CD4-positive, alpha-beta T cell treated with Interleukin-1 beta for 1 hour (primary cell): Measurements from ENCODE around the gene CD3E.
"Not testable (repeated sequence)": the region's sequence is repeated elsewhere in the genome, so short reads cannot be mapped to it uniquely, and the experiment has no call there.

ENCODE experiments used
- DNase-seq, 2 donors: peaks; one replicate each; pipeline ENCODE4 v3.0.0-alpha.2; 2020 to 2022

The CD3E gene

GRCh38 chr11:118291477-118292135 lies 12.9 kb upstream of the CD3E start:
- no peak for DNase-seq

GRCh38 chr11:118294053-118294452 lies 10.5 kb upstream of the CD3E start:
- DNase-seq, result no peak

- DNase-seq, result no peak
These were observed 9.3 kb upstream of the CD3E start for GRCh38 chr11:118295199-118295598.

- DNase-seq, result peak; percentile 44 to 70
These were observed 8.6 kb upstream of the CD3E start for GRCh38 chr11:118295815-118296454.

- DNase-seq, result no peak
These were observed 2.8 kb upstream of the CD3E start for GRCh38 chr11:118301600-118302195.

- no peak for DNase-seq
These were observed 333 bp upstream of the CD3E start for GRCh38 chr11:118304227-118304567.

- peak; percentile 55 to 71 for DNase-seq
These were observed 1.2 kb downstream of the CD3E start for GRCh38 chr11:118305726-118306125.

- no peak for DNase-seq
These were observed 2.0 kb downstream of the CD3E start for GRCh38 chr11:118306556-118306955.

- DNase-seq, result not testable (repeated sequence)
These were observed 4.5 kb downstream of the CD3E start for GRCh38 chr11:118308995-118309528.

- DNase-seq, result no peak
These were observed 5.7 kb downstream of the CD3E start for GRCh38 chr11:118310271-118310670.

- DNase-seq, result no peak
These were observed 6.4 kb downstream of the CD3E start for GRCh38 chr11:118310781-118311485.

- DNase-seq, result no peak
These were observed 7.0 kb downstream of the CD3E start for GRCh38 chr11:118311518-118311917.

GRCh38 chr11:118312328-118312727 lies 7.8 kb downstream of the CD3E start:
- DNase-seq, result no peak

- DNase-seq, result no peak
These were observed 8.7 kb downstream of the CD3E start for GRCh38 chr11:118313242-118313641.

GRCh38 chr11:118314988-118315411 lies 10.5 kb downstream of the CD3E start:
- DNase-seq, result no peak

GRCh38 chr11:118318124-118318523 lies 13.6 kb downstream of the CD3E start:
- DNase-seq, result no peak

GRCh38 chr11:118318581-118319336 lies 14.2 kb downstream of the CD3E start:
- no peak for DNase-seq

- DNase-seq, result no peak
These were observed 14.8 kb downstream of the CD3E start for GRCh38 chr11:118319337-118319707.

GRCh38 chr11:118320515-118320914 lies 16.0 kb downstream of the CD3E start:
- DNase-seq, result no peak

- no peak for DNase-seq
These were observed 17.0 kb downstream of the CD3E start for GRCh38 chr11:118321386-118322082.

GRCh38 chr11:118322721-118323120 lies 18.2 kb downstream of the CD3E start:
- no peak for DNase-seq

GRCh38 chr11:118325283-118325682 lies 20.8 kb downstream of the CD3E start:
- no peak for DNase-seq
